AG04449 (cell line): ENCODE measurements around the gene C1orf21.

ENCODE experiments used
- CTCF ChIA-PET: fragments of 350-600 bp; formaldehyde crosslinking; extraction: SDS; loops from one replicate; lab custom pipeline; 2021; ENCODE audit warnings: antibody characterized with exemption; lab: Yijun Ruan, JAX
- POLR2A ChIA-PET: fragments of 400-600, 350-600 bp; formaldehyde crosslinking; extraction: SDS; loops from one replicate; lab custom pipeline; 2020; ENCODE audit warnings: antibody characterized with exemption, inconsistent platforms; lab: Yijun Ruan, JAX
- DNase-seq: peaks from one replicate; pipeline ENCODE4 v3.0.0-alpha.2; 2010; ENCODE audit warnings: low read depth, low spot score
- H3K4me3 ChIP-seq: 2 replicates; pipeline ENCODE4 v1.5.1; 2011; ENCODE audit warnings: low read depth, mild to moderate bottlenecking, control low read depth, low read length
- TF ChIP-seq, protein P1 (sequence below): IDR thresholded peaks from one replicate; pipeline ENCODE4 v1.5.1; 2011; ENCODE audit warnings: mild to moderate bottlenecking, moderate library complexity, low read length, control low read depth, inconsistent platforms; ENCODE audit not compliant: insufficient read depth; ENCODE audit errors: missing control alignments

C1orf21 gene

DNA sequence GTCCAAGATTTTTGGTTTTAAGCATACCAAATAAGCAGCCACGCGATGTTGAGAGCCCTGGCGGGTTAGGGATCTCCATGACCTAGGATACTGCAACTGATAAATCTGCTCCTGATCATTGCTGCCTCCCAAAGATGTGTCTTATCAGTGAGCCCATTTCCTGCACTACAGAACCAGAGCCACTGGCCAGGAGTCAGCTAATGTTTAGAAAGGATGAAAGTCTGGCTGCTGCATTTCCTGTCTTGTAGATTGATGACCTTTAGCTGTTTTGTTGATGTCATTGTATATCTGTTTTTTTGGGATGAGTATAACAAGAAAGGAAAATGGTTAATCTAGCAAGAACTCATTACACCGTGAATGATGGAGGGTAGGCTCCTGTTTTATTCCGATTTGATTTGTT, 74.5 kb downstream of the C1orf21 start:
- no peak overlapping the region for H3K4me3 ChIP-seq
- DNase-seq = no peak
- ChIA-PET CTCF (no interaction called here), POLR2A (no interaction called here)
- TF ChIP-seq, protein P1, sequence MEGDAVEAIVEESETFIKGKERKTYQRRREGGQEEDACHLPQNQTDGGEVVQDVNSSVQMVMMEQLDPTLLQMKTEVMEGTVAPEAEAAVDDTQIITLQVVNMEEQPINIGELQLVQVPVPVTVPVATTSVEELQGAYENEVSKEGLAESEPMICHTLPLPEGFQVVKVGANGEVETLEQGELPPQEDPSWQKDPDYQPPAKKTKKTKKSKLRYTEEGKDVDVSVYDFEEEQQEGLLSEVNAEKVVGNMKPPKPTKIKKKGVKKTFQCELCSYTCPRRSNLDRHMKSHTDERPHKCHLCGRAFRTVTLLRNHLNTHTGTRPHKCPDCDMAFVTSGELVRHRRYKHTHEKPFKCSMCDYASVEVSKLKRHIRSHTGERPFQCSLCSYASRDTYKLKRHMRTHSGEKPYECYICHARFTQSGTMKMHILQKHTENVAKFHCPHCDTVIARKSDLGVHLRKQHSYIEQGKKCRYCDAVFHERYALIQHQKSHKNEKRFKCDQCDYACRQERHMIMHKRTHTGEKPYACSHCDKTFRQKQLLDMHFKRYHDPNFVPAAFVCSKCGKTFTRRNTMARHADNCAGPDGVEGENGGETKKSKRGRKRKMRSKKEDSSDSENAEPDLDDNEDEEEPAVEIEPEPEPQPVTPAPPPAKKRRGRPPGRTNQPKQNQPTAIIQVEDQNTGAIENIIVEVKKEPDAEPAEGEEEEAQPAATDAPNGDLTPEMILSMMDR = no peak

DNA sequence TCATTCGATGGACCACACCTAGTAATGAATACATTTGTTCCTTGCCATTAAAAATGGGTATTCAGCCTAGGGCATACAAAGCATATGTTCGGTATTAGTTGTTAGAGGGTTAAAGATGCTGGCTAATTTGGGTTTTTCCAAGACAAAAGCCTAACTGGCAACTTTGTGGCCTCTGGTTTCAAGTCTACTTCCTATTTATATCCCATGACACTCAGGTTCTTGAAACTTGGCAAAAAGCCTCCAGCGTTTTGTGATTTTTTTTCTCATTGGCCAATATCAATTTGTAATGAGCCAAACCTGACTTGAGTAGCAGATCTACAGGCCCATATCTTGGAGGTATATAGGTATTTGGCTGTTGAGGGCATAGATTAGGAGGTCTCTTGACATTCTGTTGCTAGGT, 75.3 kb downstream of the C1orf21 start:
- no peak overlapping the region for H3K4me3 ChIP-seq
- CTCF ChIA-PET = no interaction called here
- TF ChIP-seq, protein P1 = no peak
- POLR2A ChIA-PET = no interaction called here
- DNase-seq = no peak

DNA sequence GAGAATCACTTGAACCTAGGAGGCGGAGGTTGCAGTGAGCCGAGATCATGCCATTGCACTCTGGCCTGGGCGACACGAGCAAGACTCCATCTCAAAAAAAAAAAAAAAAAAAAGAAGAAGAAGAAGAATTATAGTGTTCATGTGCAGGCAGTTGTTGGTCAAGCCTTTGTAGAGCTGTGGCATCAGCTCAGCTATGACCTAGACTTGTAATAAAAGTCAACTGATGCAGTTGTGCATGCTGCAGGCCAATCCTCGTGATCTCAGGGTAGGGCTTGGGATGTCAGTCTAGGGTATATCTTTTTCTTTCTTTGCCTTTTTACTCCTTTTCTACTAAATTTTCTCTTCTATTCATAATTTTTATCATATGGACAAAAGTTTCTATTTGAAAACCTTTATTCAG, 76.2 kb downstream of the C1orf21 start:
- no peak for DNase-seq
- POLR2A ChIA-PET = no interaction called here
- CTCF ChIA-PET = no interaction called here
- no peak overlapping the region for H3K4me3 ChIP-seq
- TF ChIP-seq, protein P1 = no peak

DNA sequence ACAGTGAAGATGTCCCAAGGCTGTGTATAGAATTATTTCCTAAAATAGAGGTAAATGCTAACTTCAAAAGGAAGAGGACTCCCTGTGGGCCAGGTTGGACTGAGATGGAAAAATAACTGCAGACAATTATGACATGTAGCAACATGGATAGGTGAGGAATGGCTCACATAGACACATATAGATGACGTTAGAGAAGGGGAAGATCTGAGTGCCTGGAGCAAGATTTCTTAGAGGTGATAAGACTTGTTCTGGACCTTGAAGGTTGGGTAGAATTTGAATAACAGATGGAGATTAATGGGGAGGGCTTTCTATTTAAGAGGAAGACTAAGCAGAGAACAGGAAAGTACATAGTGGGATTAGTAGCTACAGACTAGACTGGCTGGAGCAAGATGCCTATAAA, 76.9 kb downstream of the C1orf21 start:
- ChIA-PET CTCF (no interaction called here), POLR2A (no interaction called here)
- TF ChIP-seq, protein P1 = no peak
- no peak for DNase-seq
- H3K4me3 ChIP-seq = no peak overlapping the region

DNA sequence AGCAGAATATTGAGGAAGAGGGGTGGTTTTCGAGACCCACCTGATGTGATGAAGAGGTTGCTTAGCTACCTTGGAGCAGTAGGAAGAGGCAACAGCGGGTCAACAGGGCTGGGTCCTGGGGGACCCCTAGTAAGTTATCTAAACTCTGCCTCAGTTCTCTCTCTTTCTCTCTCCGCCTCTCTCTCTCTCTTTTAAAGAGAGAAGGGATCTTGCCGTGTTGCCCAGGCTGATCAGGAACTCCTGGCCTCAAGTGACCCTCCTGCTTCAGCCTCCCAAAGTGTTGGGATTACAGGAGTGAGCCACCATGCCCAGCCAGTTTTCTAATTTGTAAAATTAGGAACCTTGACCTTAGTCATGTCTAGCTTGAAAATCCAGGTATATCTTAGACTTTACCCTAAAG, 77.9 kb downstream of the C1orf21 start:
- TF ChIP-seq, protein P1 = no peak
- no peak overlapping the region for H3K4me3 ChIP-seq
- POLR2A ChIA-PET = no interaction called here
- DNase-seq = no peak
- CTCF ChIA-PET = no interaction called here

DNA sequence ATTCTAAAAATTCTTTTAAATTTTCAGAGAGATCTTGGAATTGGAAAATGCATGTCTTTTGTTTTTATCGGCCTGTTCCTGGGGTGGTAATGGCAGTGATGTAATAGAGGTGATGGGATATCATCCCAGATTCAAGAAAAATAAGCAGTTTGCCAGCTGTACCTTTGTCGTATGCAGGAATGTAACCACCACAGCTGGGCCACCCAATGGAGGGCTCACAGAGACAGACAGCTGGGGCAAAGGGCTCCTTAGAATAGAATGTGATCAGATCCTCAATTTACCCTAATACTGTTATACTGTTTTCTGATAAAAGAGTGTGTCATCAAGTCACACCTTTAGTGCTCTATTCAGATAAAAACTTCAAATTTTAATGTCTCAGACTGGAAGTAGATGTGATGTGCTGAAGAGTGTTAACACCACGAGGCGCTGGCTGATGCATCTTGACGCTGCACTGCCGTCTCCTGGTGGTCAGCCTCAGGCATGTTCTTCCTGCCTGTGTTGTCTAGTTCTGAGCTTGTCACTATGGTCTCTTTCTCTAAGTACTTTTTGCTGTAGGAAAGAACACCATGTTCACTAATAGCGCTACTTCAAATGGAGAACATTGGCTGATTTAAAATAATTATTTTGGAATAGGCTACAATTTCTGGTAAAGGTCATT, 78.8 kb downstream of the C1orf21 start:
- TF ChIP-seq, protein P1 = no peak

More for the DNA sequence above, 78.8 kb downstream of the C1orf21 start:
- DNase-seq = no peak
- ChIA-PET CTCF (no interaction called here), POLR2A (no interaction called here)
- no peak overlapping the region for H3K4me3 ChIP-seq
